ENCODE measurements around the gene SLC9A5. TPM values are rescaled to one million over a fixed set of nuclear protein-coding genes. Genes with fewer than 3 reads are reported as not detected.
A peak's percentile ranks its signal among the peaks of the same experiment; 100 is the strongest.

Gene SLC9A5
- total RNA-seq, 1 experiment from 2014 or later: 2.4 TPM

DNA sequence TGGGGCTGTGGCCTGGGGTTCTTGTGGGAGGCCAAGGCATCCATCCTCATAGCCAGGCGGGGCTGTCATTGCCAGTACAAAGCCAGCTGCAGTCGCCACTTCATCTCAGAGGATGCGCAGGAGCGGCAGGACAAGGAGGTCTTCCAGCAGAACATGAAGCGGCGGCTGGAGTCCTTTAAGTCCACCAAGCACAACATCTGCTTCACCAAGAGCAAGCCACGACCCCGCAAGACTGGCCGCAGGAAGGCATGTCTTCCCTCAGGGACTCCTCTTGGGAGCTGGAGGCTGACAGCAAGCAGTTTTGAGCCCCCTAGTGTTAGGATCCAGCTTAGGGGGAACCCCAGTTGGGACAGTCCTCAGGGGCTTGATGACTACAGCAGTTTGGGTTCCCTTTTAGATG is 15.5 kb downstream of the SLC9A5 start:
- H3K4me1 ChIP-seq: peaks cover 13% of the 10 kb centered on the region
- H3K36me3 ChIP-seq (ENCODE audit: control insufficient read depth, insufficient read depth, low read length): no peaks in the 10 kb centered on the region
- H3K36me3 Mint-ChIP-seq (ENCODE audit: insufficient read depth, unreplicated experiment): no peaks in the 10 kb centered on the region
- H3K27me3 ChIP-seq (replicated peaks; ENCODE audit: control insufficient read depth, insufficient read depth, low read length): no peaks in the 10 kb centered on the region
- H3K9me3 ChIP-seq: no peaks in the 10 kb centered on the region
- ChIA-PET POLR2A (no interaction called here), CTCF (interaction anchor here (0.6 to 1.4 kb wide), 5 partner anchors 8 to 198 kb away, joined by 3 to 12 read pairs (median 4); partner anchors contain the start of genes FHOD1 and TMEM208)
- no peak for DNase-seq
- peaks cover 9% of the 10 kb centered on the region for H3K4me1 Mint-ChIP-seq (ENCODE audit: low read depth, unreplicated experiment)
- no peak overlapping the region for H3K4me3 Mint-ChIP-seq (ENCODE audit: unreplicated experiment)
- H3K4me3 ChIP-seq (ENCODE audit: low read depth, low read length): no peak overlapping the region
- H3K27ac Mint-ChIP-seq (ENCODE audit: unreplicated experiment): no peak overlapping the region
- TF ChIP-seq CTCF (IDR thresholded peaks at IDR 0.05; ENCODE audit: insufficient read depth in 1 of 2, low read depth in 1 of 2, low read length in 1 of 2, severe bottlenecking in 1 of 2, unreplicated experiment in 1 of 2): peak in 1 of 2 experiments; percentile 27
- no TSS peak for BruUV-seq (replicated peaks)
- intact Hi-C loops (cut with micrococcal nuclease; ENCODE audit: unreplicated experiment): no loop called here
- no peaks in the 10 kb centered on the region for H3K9me3 Mint-ChIP-seq (ENCODE audit: unreplicated experiment)
- H3K27me3 Mint-ChIP-seq (ENCODE audit: insufficient read depth, unreplicated experiment): no peaks in the 10 kb centered on the region

DNA sequence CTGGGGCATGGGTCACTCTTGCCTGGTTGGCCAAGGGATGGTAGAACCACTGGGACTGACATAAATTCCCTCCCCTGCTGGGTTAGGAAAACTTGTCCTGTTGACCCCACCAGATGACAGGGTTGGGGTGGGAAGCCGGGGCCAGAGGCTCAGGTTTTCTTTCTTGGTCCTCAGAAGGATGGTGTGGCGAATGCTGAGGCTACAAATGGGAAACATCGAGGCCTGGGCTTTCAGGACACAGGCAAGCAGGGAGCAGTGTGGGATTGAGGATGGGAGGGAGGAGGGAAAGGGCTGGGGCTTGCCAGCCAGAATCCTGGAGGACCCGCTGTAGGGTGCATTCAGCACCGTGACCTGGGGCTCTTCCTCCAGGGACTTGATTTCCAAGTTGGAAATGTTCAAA is 16.1 kb downstream of the SLC9A5 start:
- H3K27me3 Mint-ChIP-seq (ENCODE audit: insufficient read depth, unreplicated experiment): no peaks in the 10 kb centered on the region
- peaks cover 9% of the 10 kb centered on the region for H3K4me1 Mint-ChIP-seq (ENCODE audit: low read depth, unreplicated experiment)
- no peak for TF ChIP-seq CTCF (IDR thresholded peaks at IDR 0.05; ENCODE audit: insufficient read depth in 1 of 2, low read depth in 1 of 2, low read length in 1 of 2, severe bottlenecking in 1 of 2, unreplicated experiment in 1 of 2)
- DNase-seq: no peak
- intact Hi-C loops (cut with micrococcal nuclease; ENCODE audit: unreplicated experiment): no loop called here
- no peaks in the 10 kb centered on the region for H3K9me3 ChIP-seq
- H3K4me3 Mint-ChIP-seq (ENCODE audit: unreplicated experiment): no peak overlapping the region
- ChIA-PET POLR2A (no interaction called here), CTCF (interaction anchor here (0.6 to 1.4 kb wide), 4 partner anchors 8 to 38 kb away, joined by 3 to 12 read pairs (median 5); partner anchors contain the start of genes FHOD1 and TMEM208)
- no peaks in the 10 kb centered on the region for H3K36me3 ChIP-seq (ENCODE audit: control insufficient read depth, insufficient read depth, low read length)
- H3K9me3 Mint-ChIP-seq (ENCODE audit: unreplicated experiment): no peaks in the 10 kb centered on the region
- no TSS peak for BruUV-seq (replicated peaks)
- no peaks in the 10 kb centered on the region for H3K27me3 ChIP-seq (replicated peaks; ENCODE audit: control insufficient read depth, insufficient read depth, low read length)
- no peak overlapping the region for H3K27ac Mint-ChIP-seq (ENCODE audit: unreplicated experiment)
- H3K36me3 Mint-ChIP-seq (ENCODE audit: insufficient read depth, unreplicated experiment): no peaks in the 10 kb centered on the region
- H3K4me3 ChIP-seq (ENCODE audit: low read depth, low read length): no peak overlapping the region
- H3K4me1 ChIP-seq: peaks cover 15% of the 10 kb centered on the region

DNA sequence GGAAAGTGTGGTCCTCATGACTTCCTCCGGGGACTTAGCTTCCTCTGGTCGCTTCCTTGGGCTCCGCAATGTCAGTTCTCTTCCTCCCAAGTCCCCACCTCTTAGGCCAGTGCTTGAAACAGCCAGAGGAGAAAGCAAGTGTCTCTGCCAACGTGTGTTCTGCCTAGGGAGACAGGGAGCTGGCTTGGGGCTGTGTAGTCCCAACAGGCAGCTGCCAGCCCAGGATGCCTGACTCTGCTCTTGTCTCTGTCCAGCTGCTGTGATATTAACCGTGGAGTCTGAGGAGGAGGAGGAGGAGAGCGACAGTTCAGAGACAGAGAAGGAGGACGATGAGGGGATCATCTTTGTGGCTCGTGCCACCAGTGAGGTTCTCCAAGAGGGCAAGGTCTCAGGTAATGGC is 17.1 kb downstream of the SLC9A5 start:
- Histone ChIP-seq H3K27me3 (replicated peaks; ENCODE audit: control insufficient read depth, insufficient read depth, low read length) (no peaks in the 10 kb centered on the region), H3K4me3 (ENCODE audit: low read depth, low read length) (no peak overlapping the region), H3K36me3 (ENCODE audit: control insufficient read depth, insufficient read depth, low read length) (no peaks in the 10 kb centered on the region), H3K9me3 (no peaks in the 10 kb centered on the region), H3K4me1 (peaks cover 15% of the 10 kb centered on the region)
- H3K36me3 Mint-ChIP-seq (ENCODE audit: insufficient read depth, unreplicated experiment): no peaks in the 10 kb centered on the region
- intact Hi-C loops (cut with micrococcal nuclease; ENCODE audit: unreplicated experiment): no loop called here
- peaks cover 9% of the 10 kb centered on the region for H3K4me1 Mint-ChIP-seq (ENCODE audit: low read depth, unreplicated experiment)
- no peaks in the 10 kb centered on the region for H3K27me3 Mint-ChIP-seq (ENCODE audit: insufficient read depth, unreplicated experiment)
- DNase-seq: no peak
- no peak overlapping the region for H3K4me3 Mint-ChIP-seq (ENCODE audit: unreplicated experiment)
- no peaks in the 10 kb centered on the region for H3K9me3 Mint-ChIP-seq (ENCODE audit: unreplicated experiment)
- no peak overlapping the region for H3K27ac Mint-ChIP-seq (ENCODE audit: unreplicated experiment)
- CTCF ChIA-PET: interaction anchor here (0.7 kb wide), 1 partner anchor 73 kb away, joined by 3 read pairs; no protein-coding TSS in a partner anchor
- BruUV-seq (replicated peaks): no TSS peak
- POLR2A ChIA-PET: no interaction called here
- no peak for TF ChIP-seq CTCF (IDR thresholded peaks at IDR 0.05; ENCODE audit: insufficient read depth in 1 of 2, low read depth in 1 of 2, low read length in 1 of 2, severe bottlenecking in 1 of 2, unreplicated experiment in 1 of 2)
